Measurements from ENCODE around the gene NCOA3. TPM values are rescaled to one million over a fixed set of nuclear protein-coding genes. Genes with fewer than 3 reads are reported as not detected.

Gene NCOA3
- total RNA-seq, 1 experiment from 2014 or later, result 25.9 TPM

DNA sequence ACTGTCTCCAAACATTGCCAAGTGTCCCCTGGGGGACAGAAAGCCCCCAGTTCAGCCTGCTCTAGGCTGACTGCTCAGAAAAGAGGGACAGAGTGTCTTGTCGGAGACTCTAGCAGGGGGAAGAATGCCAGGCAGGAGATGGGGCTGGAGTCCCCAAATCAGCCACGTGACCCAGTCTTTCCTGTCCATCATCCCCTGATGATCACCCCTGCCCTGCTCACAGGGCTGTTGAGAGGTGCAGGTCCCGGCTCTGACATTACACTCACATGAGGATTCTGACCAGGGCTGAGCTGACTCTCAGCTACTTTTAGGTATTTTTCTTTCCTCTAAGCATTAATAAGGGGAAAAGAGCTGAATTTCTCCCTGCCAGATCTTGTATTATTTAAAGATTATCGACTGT is 167.8 kb downstream of the NCOA3 start:
- Histone ChIP-seq H3K36me3 (ENCODE audit: control insufficient read depth in 1 of 2, insufficient read depth in 2 of 2, low read length in 2 of 2) (no peaks in the 10 kb centered on the region), H3K27ac (ENCODE audit: low read depth, low read length) (no peak overlapping the region), H3K9me2 (ENCODE audit: insufficient read depth) (no peaks in the 10 kb centered on the region), H3K27me3 (ENCODE audit: insufficient read depth, low read length) (no peaks in the 10 kb centered on the region), H3K79me2 (ENCODE audit: insufficient read depth, low read length) (no peaks in the 10 kb centered on the region), H4K20me1 (ENCODE audit: insufficient read depth) (no peaks in the 10 kb centered on the region), H2AFZ (ENCODE audit: low read depth, low read length, poor library complexity, severe bottlenecking) (no peak overlapping the region), H3K9ac (ENCODE audit: low read length) (no peak overlapping the region), H3K4me2 (ENCODE audit: low read length) (no peak overlapping the region), H3K4me3 (replicated peaks in 1 of 2; ENCODE audit: low read depth in 1 of 2, low read length in 2 of 2) (no peak overlapping the region), H3K4me1 (ENCODE audit: control insufficient read depth in 1 of 2, insufficient read depth in 2 of 2, low read length in 2 of 2) (no peaks in the 10 kb centered on the region), H3K9me3 (ENCODE audit: control insufficient read depth in 1 of 2, insufficient read depth in 1 of 2, low read depth in 1 of 2, low read length in 2 of 2) (no peaks in the 10 kb centered on the region)
- CTCF ChIA-PET, result no interaction called here
- DNase-seq (ENCODE audit: low read depth, low spot score), result no peak
- RAD21 ChIA-PET (ENCODE audit: low non-redundant PET in 1 of 2, low total read pairs in 2 of 2, uncharacterized antibody in 2 of 2, unreplicated experiment in 2 of 2), result no interaction called here
- POLR2A ChIA-PET, result no interaction called here
- intact Hi-C loops (cut with micrococcal nuclease), result loop anchor here (10.0 kb wide), 1 partner anchor 625 kb away; no protein-coding TSS in a partner anchor
- BruUV-seq (replicated peaks), result no TSS peak
- no peak for ATAC-seq
- TF ChIP-seq CEBPB (IDR thresholded peaks at IDR 0.05; ENCODE audit: low read depth) (no peak), POLR2AphosphoS5 (IDR thresholded peaks at IDR 0.05; ENCODE audit: low read depth, low read length) (no peak), EZH2 (IDR thresholded peaks at IDR 0.05) (no peak), RAD21 (IDR thresholded peaks at IDR 0.05; ENCODE audit: low read depth) (no peak), ELF1 (IDR thresholded peaks at IDR 0.05; ENCODE audit: borderline replicate concordance, low read depth) (no peak), FOSL1 (IDR thresholded peaks at IDR 0.05; ENCODE audit: low read depth) (no peak)
- TF ChIP-seq, protein P1, sequence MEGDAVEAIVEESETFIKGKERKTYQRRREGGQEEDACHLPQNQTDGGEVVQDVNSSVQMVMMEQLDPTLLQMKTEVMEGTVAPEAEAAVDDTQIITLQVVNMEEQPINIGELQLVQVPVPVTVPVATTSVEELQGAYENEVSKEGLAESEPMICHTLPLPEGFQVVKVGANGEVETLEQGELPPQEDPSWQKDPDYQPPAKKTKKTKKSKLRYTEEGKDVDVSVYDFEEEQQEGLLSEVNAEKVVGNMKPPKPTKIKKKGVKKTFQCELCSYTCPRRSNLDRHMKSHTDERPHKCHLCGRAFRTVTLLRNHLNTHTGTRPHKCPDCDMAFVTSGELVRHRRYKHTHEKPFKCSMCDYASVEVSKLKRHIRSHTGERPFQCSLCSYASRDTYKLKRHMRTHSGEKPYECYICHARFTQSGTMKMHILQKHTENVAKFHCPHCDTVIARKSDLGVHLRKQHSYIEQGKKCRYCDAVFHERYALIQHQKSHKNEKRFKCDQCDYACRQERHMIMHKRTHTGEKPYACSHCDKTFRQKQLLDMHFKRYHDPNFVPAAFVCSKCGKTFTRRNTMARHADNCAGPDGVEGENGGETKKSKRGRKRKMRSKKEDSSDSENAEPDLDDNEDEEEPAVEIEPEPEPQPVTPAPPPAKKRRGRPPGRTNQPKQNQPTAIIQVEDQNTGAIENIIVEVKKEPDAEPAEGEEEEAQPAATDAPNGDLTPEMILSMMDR (IDR thresholded peaks at IDR 0.05 in 2 of 3, conservative IDR thresholded peaks at IDR 0.05 in 1 of 3; ENCODE audit: borderline replicate concordance in 1 of 3, insufficient read depth in 1 of 3, low read depth in 2 of 3, low read length in 2 of 3), result no peak
- TF ChIP-seq, protein P2, sequence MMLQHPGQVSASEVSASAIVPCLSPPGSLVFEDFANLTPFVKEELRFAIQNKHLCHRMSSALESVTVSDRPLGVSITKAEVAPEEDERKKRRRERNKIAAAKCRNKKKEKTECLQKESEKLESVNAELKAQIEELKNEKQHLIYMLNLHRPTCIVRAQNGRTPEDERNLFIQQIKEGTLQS (IDR thresholded peaks at IDR 0.05), result no peak

Measured in HCT116 (cell line).